Neutrophil (primary cell): ENCODE measurements around the gene GRID2.

ENCODE experiments used
- H3K27ac ChIP-seq: fragments of 200-600 bp; sonication (generic); 2 replicates; pipeline ENCODE4 v1.5.1; 2016; ENCODE audit warnings: mild to moderate bottlenecking, moderate library complexity
- H3K27me3 ChIP-seq: fragments of 200-600 bp; sonication (generic); 2 replicates; pipeline ENCODE4 v1.6.0; 2016; ENCODE audit warnings: mild to moderate bottlenecking
- H3K36me3 ChIP-seq: fragments of 200-600 bp; sonication (generic); 2 replicates; pipeline ENCODE4 v1.5.1; 2017
- H3K4me1 ChIP-seq, 2 experiments: fragments of 200-600 bp in 1 of 2; sonication (generic) in 1 of 2; 1 replicate in 1 of 2; 2 replicates in 1 of 2; pipeline versions ENCODE4 v1.5.1 to v1.6.1; 2013 to 2016; ENCODE audit warnings: low read depth in 1 of 2, low read length in 1 of 2, mild to moderate bottlenecking in 1 of 2, moderate library complexity in 1 of 2; ENCODE audit not compliant: control insufficient read depth in 1 of 2, insufficient read depth in 1 of 2
- H3K4me3 ChIP-seq, 2 experiments: fragments of 200-600 bp in 1 of 2; sonication (generic) in 1 of 2; 1 replicate in 1 of 2; 2 replicates in 1 of 2; pipeline ENCODE4 v1.5.1; 2013 to 2016; ENCODE audit warnings: low read depth in 1 of 2, low read length in 1 of 2, mild to moderate bottlenecking in 1 of 2, moderate library complexity in 1 of 2
- H3K9me3 ChIP-seq: fragments of 200-600 bp; sonication (generic); 2 replicates; pipeline ENCODE4 v1.5.1; 2016
- CTCF ChIP-seq: fragments of 200-600 bp; sonication (generic); IDR thresholded peaks from 2 replicates; pipeline ENCODE4 v1.5.1; 2016; ENCODE audit warnings: antibody characterized with exemption

The GRID2 gene

GRCh38 chr4:93779228-93779627 is 1475.5 kb downstream of the GRID2 start:
- H3K4me1 ChIP-seq, result no peaks in the 10 kb centered on the region
- no peak overlapping the region for H3K4me3 ChIP-seq
- H3K36me3 ChIP-seq, result no peaks in the 10 kb centered on the region
- TF ChIP-seq CTCF, result no peak
- H3K9me3 ChIP-seq, result no peaks in the 10 kb centered on the region
- no peak overlapping the region for H3K27ac ChIP-seq
- no peaks in the 10 kb centered on the region for H3K27me3 ChIP-seq

GRCh38 chr4:93780080-93780479 is 1476.3 kb downstream of the GRID2 start:
- H3K4me3 ChIP-seq, result no peak overlapping the region
- no peak overlapping the region for H3K27ac ChIP-seq
- H3K4me1 ChIP-seq, result no peaks in the 10 kb centered on the region
- H3K27me3 ChIP-seq, result no peaks in the 10 kb centered on the region
- no peaks in the 10 kb centered on the region for H3K36me3 ChIP-seq
- TF ChIP-seq CTCF, result no peak
- H3K9me3 ChIP-seq, result no peaks in the 10 kb centered on the region

- H3K4me1 ChIP-seq, result no peaks in the 10 kb centered on the region
- no peak overlapping the region for H3K4me3 ChIP-seq
- H3K27ac ChIP-seq, result no peak overlapping the region
- TF ChIP-seq CTCF, result no peak
- H3K9me3 ChIP-seq, result no peaks in the 10 kb centered on the region
- H3K36me3 ChIP-seq, result no peaks in the 10 kb centered on the region
- H3K27me3 ChIP-seq, result no peaks in the 10 kb centered on the region
These were observed 1477.4 kb downstream of the GRID2 start for GRCh38 chr4:93781198-93781597.

- Histone ChIP-seq H3K4me3 (no peak overlapping the region), H3K27me3 (no peaks in the 10 kb centered on the region), H3K9me3 (no peaks in the 10 kb centered on the region), H3K36me3 (no peaks in the 10 kb centered on the region), H3K4me1 (no peaks in the 10 kb centered on the region), H3K27ac (no peak overlapping the region)
- TF ChIP-seq CTCF, result no peak
These were observed 1482.4 kb downstream of the GRID2 start for GRCh38 chr4:93786149-93786548.

GRCh38 chr4:93788712-93789111 is 1484.9 kb downstream of the GRID2 start:
- H3K27ac ChIP-seq, result no peak overlapping the region
- no peak overlapping the region for H3K4me3 ChIP-seq
- no peaks in the 10 kb centered on the region for H3K4me1 ChIP-seq
- H3K36me3 ChIP-seq, result no peaks in the 10 kb centered on the region
- no peaks in the 10 kb centered on the region for H3K9me3 ChIP-seq
- no peak for TF ChIP-seq CTCF
- no peaks in the 10 kb centered on the region for H3K27me3 ChIP-seq
